HG03095 (cell line): Measurements from ENCODE around the gene TSEN34.

Source experiments
- ATAC-seq: cut with Tn5 transposase; IDR thresholded peaks from one replicate; pipeline ENCODE4 v1.9.1; 2021; ENCODE audit warnings: moderate library complexity; ENCODE audit not compliant: unreplicated experiment

TSEN34 gene

DNA sequence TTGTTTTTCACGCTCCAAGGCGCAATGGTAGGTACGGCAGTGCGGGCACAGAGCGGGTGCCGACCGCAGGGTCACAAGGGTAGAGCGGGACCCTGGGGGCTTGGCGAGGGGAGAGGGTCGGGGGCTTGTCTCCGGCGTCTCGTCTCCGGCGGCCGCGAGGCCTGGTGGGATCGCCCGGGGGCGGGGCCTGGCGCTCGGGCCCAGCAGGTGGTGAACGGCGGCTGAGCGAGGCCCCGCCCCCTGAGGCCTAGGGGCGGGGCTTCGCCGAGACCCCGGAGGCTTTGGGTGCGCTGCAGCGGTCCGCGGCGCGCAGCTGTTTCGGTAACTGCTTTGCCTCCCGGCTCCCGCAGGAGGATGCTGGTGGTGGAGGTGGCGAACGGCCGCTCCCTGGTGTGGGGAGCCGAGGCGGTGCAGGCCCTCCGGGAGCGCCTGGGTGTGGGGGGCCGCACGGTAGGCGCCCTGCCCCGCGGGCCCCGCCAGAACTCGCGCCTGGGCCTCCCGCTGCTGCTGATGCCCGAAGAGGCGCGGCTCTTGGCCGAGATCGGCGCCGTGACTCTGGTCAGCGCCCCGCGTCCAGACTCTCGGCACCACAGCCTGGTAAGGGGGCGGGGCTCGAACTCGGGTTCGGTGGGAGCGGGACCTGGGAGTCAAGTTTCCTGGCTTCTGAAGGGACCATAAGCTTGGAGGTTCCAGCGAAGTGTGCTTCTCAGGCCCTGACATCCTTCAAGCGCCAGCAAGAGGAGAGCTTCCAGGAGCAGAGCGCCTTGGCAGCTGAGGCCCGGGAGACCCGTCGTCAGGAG is at the start of gene TSEN34:
Gene TSEN34, plus strand, starts transcription at position 298 of the 800 bp plus-strand sequence. Its CDS starts 57 bp downstream, at position 355.
- ATAC-seq = peak; percentile 32

DNA sequence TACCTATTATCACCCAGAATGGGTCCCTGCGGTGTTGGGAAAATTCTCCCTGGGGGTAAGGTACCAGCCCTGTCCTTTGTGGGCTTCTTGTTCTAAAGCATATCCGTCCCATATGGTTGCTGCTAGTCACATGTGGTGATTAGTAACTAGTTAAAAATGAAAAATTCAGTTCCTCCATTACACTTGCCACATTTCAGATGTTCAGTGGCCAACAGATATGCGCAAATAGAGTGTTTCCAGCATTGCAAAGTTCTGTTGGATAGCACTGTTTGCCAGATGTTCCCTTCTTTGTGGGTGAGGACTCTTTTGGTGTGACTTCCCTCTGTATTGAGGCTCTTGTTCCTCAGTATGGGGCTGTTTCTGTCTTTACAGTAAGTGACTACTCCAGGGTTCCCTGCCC is 49.8 kb upstream of the TSEN34 start:
- no peak for ATAC-seq

GRCh38 chr19:54142166-54142780 is 48.8 kb upstream of the TSEN34 start:
- no peak for ATAC-seq

DNA sequence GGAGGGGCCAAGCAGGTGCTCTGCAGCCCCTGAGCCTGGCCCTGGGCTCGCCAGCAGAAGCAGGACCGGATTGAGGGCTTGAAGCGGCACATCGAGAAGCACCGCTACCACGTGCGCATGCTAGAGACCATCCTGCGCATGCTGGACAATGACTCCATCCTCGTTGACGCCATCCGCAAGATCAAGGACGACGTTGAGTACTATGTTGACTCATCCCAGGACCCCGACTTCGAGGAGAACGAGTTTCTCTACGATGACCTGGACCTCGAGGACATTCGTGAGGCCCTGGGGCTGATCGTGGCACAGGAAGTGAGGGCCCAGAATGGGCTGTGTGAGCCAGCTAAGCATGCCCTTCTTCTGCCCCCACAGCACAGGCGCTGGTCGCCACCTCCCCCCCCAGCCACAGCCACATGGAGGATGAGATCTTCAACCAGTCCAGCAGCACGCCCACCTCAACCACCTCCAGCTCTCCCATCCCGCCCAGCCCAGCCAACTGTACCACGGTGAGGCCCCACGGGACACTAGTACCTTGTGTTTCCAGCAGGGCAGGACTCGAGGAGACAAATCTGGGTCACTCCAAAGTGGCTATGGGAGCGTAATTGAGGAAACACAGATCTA is 45.5 kb upstream of the TSEN34 start:
- ATAC-seq = no peak

DNA sequence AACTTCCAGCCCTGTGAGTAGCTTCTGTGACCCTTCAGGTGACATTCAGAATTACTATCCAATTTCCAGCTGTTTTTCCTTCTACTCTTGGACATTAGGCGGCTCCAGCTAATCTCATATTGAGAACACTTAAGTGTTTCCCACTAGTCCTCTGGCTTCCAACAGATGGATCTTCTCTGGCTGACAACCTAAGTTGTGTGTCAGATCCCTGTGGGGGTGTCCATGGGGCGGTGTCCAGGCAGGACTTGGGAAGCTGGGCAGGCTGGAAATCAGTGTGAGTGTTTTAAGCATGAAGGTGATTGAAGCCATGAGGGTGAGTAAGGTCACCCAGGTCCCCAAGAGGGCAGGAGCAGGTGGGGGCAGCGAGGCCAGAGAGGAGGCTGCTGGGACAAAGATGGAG is 43.4 kb upstream of the TSEN34 start:
- ATAC-seq = no peak

GRCh38 chr19:54148158-54148557 is 43.0 kb upstream of the TSEN34 start:
- no peak for ATAC-seq

DNA sequence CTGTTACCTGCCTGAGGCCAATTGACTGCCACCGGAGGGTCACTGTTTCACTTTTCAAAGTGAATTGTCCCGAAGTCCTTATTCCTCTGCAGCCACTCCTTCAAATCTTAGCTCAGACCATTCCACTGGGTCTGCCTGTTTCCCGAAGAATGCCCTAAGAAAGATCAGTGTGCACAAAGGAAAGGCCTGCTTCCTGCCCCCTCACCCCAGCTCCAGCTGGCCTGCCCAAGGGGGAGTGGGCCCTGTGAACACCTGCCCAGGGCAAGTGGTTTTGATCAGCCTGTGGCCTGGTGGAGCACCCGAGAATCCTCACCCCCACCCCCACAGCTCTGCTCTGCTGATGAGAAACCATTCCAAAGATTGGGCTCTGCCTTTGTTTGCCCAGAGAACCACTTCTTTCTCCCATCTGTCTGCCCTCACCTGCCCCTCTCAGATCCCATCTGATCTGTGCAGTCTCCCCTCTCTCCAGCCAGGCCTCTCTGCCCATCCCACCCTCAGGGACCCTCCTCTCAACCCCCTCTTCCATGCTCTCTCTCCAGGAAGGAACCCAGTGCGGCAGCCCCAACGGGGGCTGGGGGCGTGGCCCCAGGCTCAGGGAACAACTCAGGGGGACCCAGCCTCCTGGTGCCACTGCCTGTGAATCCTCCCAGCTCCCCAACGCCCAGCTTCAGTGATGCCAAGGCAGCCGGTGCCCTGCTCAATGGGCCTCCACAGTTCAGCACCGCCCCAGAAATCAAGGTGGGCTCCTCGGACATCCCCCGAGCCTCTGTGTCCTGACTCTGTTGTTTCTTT is 41.9 kb upstream of the TSEN34 start:
- no peak for ATAC-seq

- ATAC-seq = no peak
Measured at GRCh38 chr19:54151362-54152035, 39.6 kb upstream of the TSEN34 start.

DNA sequence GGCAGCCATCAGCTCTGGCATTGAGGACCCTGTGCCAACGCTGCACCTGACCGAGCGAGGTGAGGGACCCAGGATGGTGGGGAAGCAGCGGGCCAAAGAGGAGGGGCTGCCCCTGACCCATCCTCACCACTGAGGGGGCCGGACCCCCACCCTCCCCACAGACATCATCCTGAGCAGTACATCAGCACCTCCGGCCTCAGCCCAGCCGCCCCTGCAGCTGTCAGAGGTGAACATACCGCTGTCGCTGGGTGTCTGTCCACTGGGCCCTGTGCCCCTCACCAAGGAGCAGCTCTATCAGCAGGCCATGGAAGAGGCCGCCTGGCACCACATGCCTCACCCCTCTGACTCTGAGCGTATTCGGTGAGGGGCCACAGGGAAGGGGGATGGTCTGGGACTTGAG is 38.8 kb upstream of the TSEN34 start:
- no peak for ATAC-seq

- no peak for ATAC-seq
Measured at GRCh38 chr19:54152878-54153524, 38.1 kb upstream of the TSEN34 start.

GRCh38 chr19:54153731-54154326 is 37.3 kb upstream of the TSEN34 start:
- no peak for ATAC-seq

- ATAC-seq = no peak
Measured at GRCh38 chr19:54154603-54155345, 36.3 kb upstream of the TSEN34 start.

DNA sequence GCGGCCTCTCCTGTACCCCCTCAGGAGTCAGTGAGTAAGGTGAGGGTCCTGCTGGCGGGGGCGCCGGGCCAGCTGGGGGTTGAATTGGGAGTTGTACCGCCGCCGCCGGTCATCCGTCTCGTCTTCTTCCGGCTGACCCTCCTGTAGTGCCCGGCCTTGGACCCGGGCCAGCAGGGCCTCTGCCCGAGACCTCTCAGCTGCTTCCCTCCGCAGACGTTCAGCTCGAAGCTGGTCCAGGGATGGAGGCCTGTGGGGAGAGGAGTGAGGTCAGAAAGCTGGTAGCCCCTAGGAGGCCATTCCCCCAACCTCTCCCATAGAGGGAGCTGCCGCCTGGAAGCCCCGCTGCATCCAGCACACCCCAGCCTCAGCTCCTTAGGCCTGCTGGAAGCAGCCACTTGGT is 35.4 kb upstream of the TSEN34 start:
- no peak for ATAC-seq

DNA sequence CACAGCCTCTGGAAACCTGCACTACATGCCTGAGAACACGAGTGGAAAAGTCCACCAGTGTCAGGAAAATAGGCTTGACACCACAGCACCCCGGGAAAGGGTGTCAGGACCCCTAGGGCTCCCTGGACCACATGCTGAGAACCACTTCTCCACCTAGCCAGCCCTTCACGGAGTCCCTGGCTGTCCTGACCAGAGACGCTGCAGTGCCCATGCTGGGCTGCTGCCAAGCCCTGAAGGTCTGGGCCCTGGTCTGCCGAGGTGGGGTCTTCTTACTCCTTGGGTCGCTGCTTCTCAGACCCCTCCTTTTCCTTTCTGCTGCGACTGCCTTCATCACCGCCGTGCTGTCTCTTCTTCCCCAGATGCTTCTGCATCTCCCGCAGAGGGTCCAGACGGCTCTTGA is 34.6 kb upstream of the TSEN34 start:
- no peak for ATAC-seq

DNA sequence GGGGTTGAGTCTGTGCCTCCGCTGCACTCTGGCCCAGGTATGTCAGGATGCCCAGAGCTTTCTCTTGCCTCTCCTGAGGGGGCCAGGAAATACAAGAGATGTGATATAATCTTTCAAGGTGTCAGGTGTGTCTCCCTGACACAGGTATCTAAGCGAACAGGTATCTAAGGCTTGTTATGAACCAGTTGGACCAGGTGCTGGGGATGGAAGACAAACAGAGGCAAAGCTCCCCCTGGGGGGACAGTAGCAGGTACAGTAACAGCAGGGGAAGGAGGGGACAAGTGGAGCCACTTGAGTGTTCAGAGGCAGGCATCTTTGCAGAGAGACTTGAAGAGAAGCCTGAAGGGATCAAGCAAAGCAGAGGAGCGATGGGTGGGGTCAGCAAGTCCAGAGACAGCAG is 34.2 kb upstream of the TSEN34 start:
- no peak for ATAC-seq

DNA sequence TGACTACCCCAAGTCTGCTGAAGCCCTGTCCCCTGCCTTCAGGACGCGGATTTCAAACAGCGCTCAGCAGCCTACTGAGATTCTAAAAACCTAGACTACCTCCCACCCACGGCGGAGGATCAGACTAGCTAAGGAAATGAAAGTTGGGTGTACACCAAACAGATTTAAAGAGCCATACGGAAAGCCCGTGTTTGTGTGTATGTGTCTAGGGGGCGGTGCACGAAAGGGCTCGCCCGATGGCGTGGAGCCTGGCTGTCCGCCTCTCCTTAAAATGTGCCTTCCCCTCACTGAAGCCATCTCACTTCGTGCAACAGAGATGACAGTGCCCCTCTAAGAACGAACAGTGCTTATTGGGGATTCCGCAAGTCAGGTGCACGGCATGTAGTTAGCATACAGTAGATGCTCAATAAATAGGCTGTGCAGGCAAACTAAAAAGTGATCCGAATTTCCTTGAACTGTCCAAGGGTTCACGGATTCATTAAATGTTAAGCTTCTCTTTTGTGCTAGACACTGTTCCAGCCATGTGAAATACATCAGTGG is 32.2 kb upstream of the TSEN34 start:
- no peak for ATAC-seq

GRCh38 chr19:54159352-54160181 is 31.5 kb upstream of the TSEN34 start, which contains the start of gene LENG1:
LENG1 (minus strand) TSS chr19:54159721; CDS start chr19:54159695, 26 bp downstream.
- peak; percentile 84 for ATAC-seq
